LHCN-M2 (cell line): ENCODE measurements around the gene KRTAP27-1. TPM values are rescaled to one million over a fixed set of nuclear protein-coding genes. Genes with fewer than 3 reads are reported as not detected.

Source experiments
- DNase-seq: peaks from one replicate; pipeline ENCODE4 v3.0.0-alpha.2; 2012; ENCODE audit warnings: low read depth
- total RNA-seq: library from RNA; depleted of rRNA; stranded (reverse); fragments of >200 nt; gene quantifications from 2 replicates; pipeline ENCODE4 v1.2.3, GENCODE V29; 2014; rRNA removed

Gene KRTAP27-1
- total RNA-seq, 1 experiment from 2014 or later, result not detected

DNA sequence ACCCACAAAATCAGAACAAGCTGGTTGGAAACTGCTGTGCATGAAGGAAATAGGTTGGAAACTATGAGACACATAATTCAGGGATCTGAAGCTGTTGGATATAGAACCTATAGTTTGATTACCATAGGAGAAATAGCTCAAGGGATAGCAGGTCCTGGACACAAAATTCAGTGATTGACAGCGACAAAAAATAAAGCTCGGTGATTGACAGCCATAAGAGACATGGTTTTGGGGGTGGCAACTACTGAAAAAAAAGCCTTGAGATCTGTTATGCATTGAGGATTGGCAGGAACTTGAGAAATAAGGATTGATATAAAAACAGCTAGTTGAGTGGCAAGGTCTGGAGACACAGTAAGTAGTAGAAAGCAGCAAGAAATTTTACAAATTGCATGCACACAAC is 48.3 kb downstream of the KRTAP27-1 start, which contains the start of gene KRTAP25-1:
KRTAP25-1 (minus strand) TSS at position 300 of the 400 bp plus-strand sequence; CDS start at position 276, 24 bp downstream.
- no peak for DNase-seq

Other genes with a start within 250 kb of the KRTAP27-1 start
- not detected in 2 replicates for gene CLDN17, start 170.9 kb downstream of the KRTAP27-1 start, total RNA-seq
- not detected in 2 replicates for gene CLDN8, start 121.6 kb downstream of the KRTAP27-1 start, total RNA-seq
- gene KRTAP24-1, start 54.7 kb downstream of the KRTAP27-1 start, total RNA-seq, result not detected in 2 replicates
- gene KRTAP25-1, start 48.2 kb downstream of the KRTAP27-1 start, total RNA-seq, result not detected in 2 replicates
- not detected in 2 replicates for gene KRTAP26-1, start 17.4 kb downstream of the KRTAP27-1 start, total RNA-seq
- not detected in 2 replicates for gene KRTAP23-1, start 10.9 kb upstream of the KRTAP27-1 start, total RNA-seq
- gene KRTAP13-2, start 34.6 kb upstream of the KRTAP27-1 start, total RNA-seq, result not detected in 2 replicates
- not detected in 2 replicates for gene KRTAP13-1, start 58.3 kb upstream of the KRTAP27-1 start, total RNA-seq
- gene KRTAP13-3, start 88.2 kb upstream of the KRTAP27-1 start, total RNA-seq, result not detected in 2 replicates
- not detected in 2 replicates for gene KRTAP13-4, start 92.5 kb upstream of the KRTAP27-1 start, total RNA-seq
- gene KRTAP15-1, start 102.6 kb upstream of the KRTAP27-1 start, total RNA-seq, result not detected in 2 replicates
- not detected in 2 replicates for gene KRTAP19-1, start 142.7 kb upstream of the KRTAP27-1 start, total RNA-seq
- gene KRTAP19-2, start 149.7 kb upstream of the KRTAP27-1 start, total RNA-seq, result not detected in 2 replicates
- not detected in 2 replicates for gene KRTAP19-3, start 154.3 kb upstream of the KRTAP27-1 start, total RNA-seq
- gene KRTAP19-4, start 159.5 kb upstream of the KRTAP27-1 start, total RNA-seq, result not detected in 2 replicates
- gene KRTAP19-5, start 164.4 kb upstream of the KRTAP27-1 start, total RNA-seq, result not detected in 2 replicates
- not detected in 2 replicates for gene KRTAP19-6, start 204.2 kb upstream of the KRTAP27-1 start, total RNA-seq
- gene KRTAP19-7, start 223.6 kb upstream of the KRTAP27-1 start, total RNA-seq, result not detected in 2 replicates